Left renal pelvis (tissue), 4 donors: ENCODE measurements around the gene MCAT. TPM values are rescaled to one million over a fixed set of nuclear protein-coding genes. Genes with fewer than 3 reads are reported as not detected.

Experiments
- DNase-seq, 4 donors: peaks; one replicate each; pipeline ENCODE4 v3.0.0-alpha.2; 2013; ENCODE audit warnings: low read depth in 4 of 4, low spot score in 3 of 4
- polyA plus RNA-seq, 4 donors: library from polyadenylated mRNA; unstranded; fragments of 120-200 nt; gene quantifications; one replicate each; pipeline ENCODE4 v1.2.1, GENCODE V29; 2013; ENCODE audit not compliant: insufficient read length in 4 of 4

Gene MCAT
- polyA plus RNA-seq, result 10 to 100 TPM; 10.2 to 29.1 (median 18.8) TPM

- DNase-seq, result peak; percentile 54 to 71 (median 66)
Observed at GRCh38 chr22:43142880-43143562, at the start of gene MCAT. Gene MCAT, minus strand, starts transcription at chr22:43143398. Its CDS starts 50 bp downstream, at chr22:43143348.

GRCh38 chr22:43191831-43192230 lies 48.6 kb upstream of the MCAT start:
- DNase-seq, result no peak

GRCh38 chr22:43188829-43189545 lies 45.8 kb upstream of the MCAT start:
- DNase-seq, result no peak

- DNase-seq, result peak; percentile 89 to 96 (median 92)
Observed at GRCh38 chr22:43187171-43188099, 44.2 kb upstream of the MCAT start.

- DNase-seq, result peak in 1 of 4 donors; percentile 42
Observed at GRCh38 chr22:43186272-43187170, 43.3 kb upstream of the MCAT start, which contains the start of gene TTLL12. Gene TTLL12, minus strand, starts transcription at chr22:43187134. Its CDS starts 65 bp downstream, at chr22:43187069.

- DNase-seq, result no peak
Observed at GRCh38 chr22:43185860-43186261, 42.7 kb upstream of the MCAT start.

GRCh38 chr22:43183496-43184277 lies 40.5 kb upstream of the MCAT start:
- no peak for DNase-seq

GRCh38 chr22:43182726-43183125 lies 39.5 kb upstream of the MCAT start:
- no peak for DNase-seq

GRCh38 chr22:43182118-43182517 lies 38.9 kb upstream of the MCAT start:
- DNase-seq, result no peak

GRCh38 chr22:43181321-43182076 lies 38.3 kb upstream of the MCAT start:
- no peak for DNase-seq

GRCh38 chr22:43180670-43181069 lies 37.5 kb upstream of the MCAT start:
- no peak for DNase-seq

- no peak for DNase-seq
Observed at GRCh38 chr22:43179911-43180195, 36.7 kb upstream of the MCAT start.

- DNase-seq, result no peak
Observed at GRCh38 chr22:43179146-43179910, 36.1 kb upstream of the MCAT start.

- DNase-seq, result no peak
Observed at GRCh38 chr22:43177479-43177878, 34.3 kb upstream of the MCAT start.

GRCh38 chr22:43176090-43176489 lies 32.9 kb upstream of the MCAT start:
- DNase-seq, result no peak

- DNase-seq, result no peak
Observed at GRCh38 chr22:43174941-43175531, 31.8 kb upstream of the MCAT start.

GRCh38 chr22:43173976-43174720 lies 30.9 kb upstream of the MCAT start:
- DNase-seq, result no peak
